Activated T-helper 2 cell treated with anti-CD3 and anti-CD28 coated beads, Interferon-gamma antibody, Interleukin-2, Interleukin-4, amounts not matched to agents 10 μg/mL and 5 μg/mL and 100 μg/mL, durations not matched to agents 14 hours and 24 hours and 36 hours (primary cell): ENCODE results near the gene ZNF474. TPM values are rescaled to one million over a fixed set of nuclear protein-coding genes. Genes with fewer than 3 reads are reported as not detected.

Experiments used
- DNase-seq: peaks from one replicate; pipeline ENCODE4 v3.0.0; 2021; ENCODE audit warnings: low spot score
- H3K27ac Mint-ChIP-seq: one replicate; pipeline ENCODE4 v1.8.0; 2021; ENCODE audit warnings: mixed read lengths
- H3K27me3 Mint-ChIP-seq: one replicate; pipeline ENCODE4 v1.8.0; 2021; ENCODE audit warnings: low read depth, mixed read lengths
- H3K36me3 Mint-ChIP-seq: one replicate; pipeline ENCODE4 v1.8.0; 2021; ENCODE audit warnings: low read depth, mixed read lengths
- H3K4me1 Mint-ChIP-seq: one replicate; pipeline ENCODE4 v1.8.0; 2021; ENCODE audit warnings: low read depth, mixed read lengths
- H3K4me3 Mint-ChIP-seq: one replicate; pipeline ENCODE4 v1.8.0; 2021; ENCODE audit warnings: low read depth, mild to moderate bottlenecking, moderate library complexity, mixed read lengths
- H3K9me3 Mint-ChIP-seq: one replicate; pipeline ENCODE4 v1.8.0; 2021; ENCODE audit warnings: mixed read lengths
- intact Hi-C: fragments of 100-400 bp; cut with micrococcal nuclease; formaldehyde crosslinking; loops from one replicate; pipeline ENCODE4 v1.15.1; 2023
- total RNA-seq: library from RNA; stranded (reverse); gene quantifications from 2 replicates; pipeline ENCODE4 v1.2.3, GENCODE V29; 2022

ZNF474 gene
- total RNA-seq, 1 donor from 2014 or later, result not detected

- Mint-ChIP-seq H3K4me3 (no peak overlapping the region), H3K36me3 (no peaks in the 10 kb centered on the region), H3K9me3 (no peaks in the 10 kb centered on the region), H3K4me1 (peaks cover 11% of the 10 kb centered on the region), H3K27me3 (no peaks in the 10 kb centered on the region), H3K27ac (peak overlapping the region; percentile 31)
- DNase-seq, result no peak
- intact Hi-C loops, result loop anchor here (5.0 kb wide), 1 partner anchor 33 kb away; no protein-coding TSS in a partner anchor
Observed at GRCh38 chr5:122149321-122150090, 20.2 kb downstream of the ZNF474 start.

DNA sequence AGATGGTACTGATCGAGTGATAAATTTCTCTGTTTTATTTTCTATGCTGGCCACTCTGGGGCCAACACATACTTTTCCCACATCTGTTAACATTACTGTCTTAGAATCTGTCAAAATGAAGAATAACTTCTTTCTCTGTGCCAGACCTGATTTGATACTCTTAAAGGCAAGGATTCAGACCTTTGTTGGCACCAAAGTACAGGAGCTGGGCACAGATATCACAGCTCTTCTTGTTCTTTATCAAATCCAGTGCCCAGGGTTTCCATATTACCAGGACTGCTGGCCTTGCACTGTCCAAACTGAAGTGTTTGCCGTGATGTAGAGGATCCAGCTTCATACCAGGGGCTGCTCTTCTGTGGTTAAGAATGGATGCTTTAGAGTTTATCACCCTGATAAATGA, 20.9 kb downstream of the ZNF474 start:
- H3K9me3 Mint-ChIP-seq, result no peaks in the 10 kb centered on the region
- no peaks in the 10 kb centered on the region for H3K36me3 Mint-ChIP-seq
- peaks cover 11% of the 10 kb centered on the region for H3K4me1 Mint-ChIP-seq
- no peak overlapping the region for H3K27ac Mint-ChIP-seq
- no peak for DNase-seq
- H3K4me3 Mint-ChIP-seq, result no peak overlapping the region
- no peaks in the 10 kb centered on the region for H3K27me3 Mint-ChIP-seq
- intact Hi-C loops, result no loop called here

GRCh38 chr5:122151640-122152039, 22.3 kb downstream of the ZNF474 start:
- peaks cover 11% of the 10 kb centered on the region for H3K4me1 Mint-ChIP-seq
- DNase-seq, result no peak
- intact Hi-C loops, result no loop called here
- H3K9me3 Mint-ChIP-seq, result no peaks in the 10 kb centered on the region
- no peaks in the 10 kb centered on the region for H3K27me3 Mint-ChIP-seq
- H3K27ac Mint-ChIP-seq, result no peak overlapping the region
- H3K4me3 Mint-ChIP-seq, result no peak overlapping the region
- no peaks in the 10 kb centered on the region for H3K36me3 Mint-ChIP-seq

- Mint-ChIP-seq H3K36me3 (no peaks in the 10 kb centered on the region), H3K27ac (no peak overlapping the region), H3K4me1 (peaks cover 11% of the 10 kb centered on the region), H3K27me3 (no peaks in the 10 kb centered on the region), H3K9me3 (no peaks in the 10 kb centered on the region), H3K4me3 (no peak overlapping the region)
- intact Hi-C loops, result no loop called here
- no peak for DNase-seq
Observed at GRCh38 chr5:122152266-122152900, 23.0 kb downstream of the ZNF474 start.

- Mint-ChIP-seq H3K9me3 (no peaks in the 10 kb centered on the region), H3K4me1 (peaks cover 11% of the 10 kb centered on the region)
- intact Hi-C loops, result no loop called here
Observed at GRCh38 chr5:122153230-122153629, 23.9 kb downstream of the ZNF474 start.

DNA sequence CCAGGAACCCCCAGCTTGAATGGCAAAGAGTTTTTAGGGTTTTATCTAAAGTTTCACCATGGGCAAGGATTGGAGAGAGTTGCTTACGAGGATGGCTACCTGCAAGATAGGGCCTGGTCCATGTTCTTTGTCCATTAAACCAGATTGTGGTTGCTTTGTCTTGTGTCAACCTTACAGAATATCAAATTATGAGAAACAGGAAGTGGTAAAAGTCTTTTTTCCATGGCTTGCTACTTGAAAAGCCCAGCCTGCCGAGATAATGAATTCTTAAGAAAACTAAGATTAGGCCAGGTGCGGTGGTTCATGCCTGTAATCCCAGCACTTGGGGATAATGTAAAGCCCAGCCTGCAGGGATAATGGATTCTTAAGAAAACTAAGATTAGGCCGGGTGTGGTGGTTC, 24.4 kb downstream of the ZNF474 start:
- Mint-ChIP-seq H3K4me1 (peaks cover 10% of the 10 kb centered on the region), H3K4me3 (no peak overlapping the region), H3K9me3 (no peaks in the 10 kb centered on the region), H3K27ac (no peak overlapping the region), H3K27me3 (no peaks in the 10 kb centered on the region), H3K36me3 (no peaks in the 10 kb centered on the region)
- DNase-seq, result no peak
- intact Hi-C loops, result no loop called here

More at GRCh38 chr5:122153230-122153629, 23.9 kb downstream of the ZNF474 start:
- DNase-seq, result no peak
- Mint-ChIP-seq H3K4me3 (no peak overlapping the region), H3K36me3 (no peaks in the 10 kb centered on the region), H3K27me3 (no peaks in the 10 kb centered on the region), H3K27ac (no peak overlapping the region)

DNA sequence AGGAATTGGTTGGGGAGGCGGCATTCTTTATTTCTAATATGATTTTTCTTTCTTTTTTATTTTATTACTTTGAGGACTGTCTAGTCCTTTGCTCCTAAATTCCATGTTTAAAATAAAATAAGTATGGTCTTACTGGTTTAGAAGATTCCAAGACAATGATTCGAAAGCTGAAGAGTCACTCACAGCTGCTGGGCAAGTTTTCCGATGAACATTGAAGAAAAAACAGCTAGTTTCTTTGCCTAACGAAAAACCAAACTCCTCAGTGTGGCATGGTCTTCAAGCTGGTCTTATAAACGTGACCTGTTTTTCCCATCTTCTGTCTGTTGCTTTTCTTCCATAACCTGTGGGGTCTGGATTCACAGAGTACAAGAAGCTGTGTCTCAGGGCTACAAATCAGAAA, 25.1 kb downstream of the ZNF474 start:
- Mint-ChIP-seq H3K9me3 (no peaks in the 10 kb centered on the region), H3K27ac (no peak overlapping the region)

GRCh38 chr5:122154910-122155309, 25.6 kb downstream of the ZNF474 start:
- peaks cover 4% of the 10 kb centered on the region for H3K4me1 Mint-ChIP-seq
- H3K27me3 Mint-ChIP-seq, result no peaks in the 10 kb centered on the region
- H3K27ac Mint-ChIP-seq, result no peak overlapping the region
- no peaks in the 10 kb centered on the region for H3K36me3 Mint-ChIP-seq
- DNase-seq, result no peak
- no peaks in the 10 kb centered on the region for H3K9me3 Mint-ChIP-seq
- intact Hi-C loops, result no loop called here
- H3K4me3 Mint-ChIP-seq, result no peak overlapping the region

More for the DNA sequence above, 25.1 kb downstream of the ZNF474 start:
- intact Hi-C loops, result no loop called here
- H3K27me3 Mint-ChIP-seq, result no peaks in the 10 kb centered on the region
- H3K36me3 Mint-ChIP-seq, result no peaks in the 10 kb centered on the region
- DNase-seq, result no peak
- H3K4me1 Mint-ChIP-seq, result peaks cover 4% of the 10 kb centered on the region
- H3K4me3 Mint-ChIP-seq, result no peak overlapping the region

- Mint-ChIP-seq H3K4me1 (peaks cover 4% of the 10 kb centered on the region), H3K4me3 (no peak overlapping the region), H3K27ac (no peak overlapping the region), H3K36me3 (no peaks in the 10 kb centered on the region), H3K9me3 (no peaks in the 10 kb centered on the region), H3K27me3 (no peaks in the 10 kb centered on the region)
- intact Hi-C loops, result no loop called here
- no peak for DNase-seq
Observed at GRCh38 chr5:122155546-122155945, 26.2 kb downstream of the ZNF474 start.

GRCh38 chr5:122156724-122157325, 27.5 kb downstream of the ZNF474 start:
- no peak overlapping the region for H3K4me3 Mint-ChIP-seq

GRCh38 chr5:122162100-122162638, 32.8 kb downstream of the ZNF474 start:
- no peaks in the 10 kb centered on the region for H3K9me3 Mint-ChIP-seq
- no peak overlapping the region for H3K27ac Mint-ChIP-seq
- no peaks in the 10 kb centered on the region for H3K36me3 Mint-ChIP-seq
- H3K4me1 Mint-ChIP-seq, result no peaks in the 10 kb centered on the region
- peaks cover 2% of the 10 kb centered on the region for H3K27me3 Mint-ChIP-seq
- no peak for DNase-seq
- intact Hi-C loops, result no loop called here
- no peak overlapping the region for H3K4me3 Mint-ChIP-seq

More at GRCh38 chr5:122156724-122157325, 27.5 kb downstream of the ZNF474 start:
- no peaks in the 10 kb centered on the region for H3K9me3 Mint-ChIP-seq
- H3K27me3 Mint-ChIP-seq, result peaks cover 2% of the 10 kb centered on the region
- no peaks in the 10 kb centered on the region for H3K36me3 Mint-ChIP-seq
- intact Hi-C loops, result no loop called here
- DNase-seq, result no peak
- H3K4me1 Mint-ChIP-seq, result peaks cover 4% of the 10 kb centered on the region
- H3K27ac Mint-ChIP-seq, result no peak overlapping the region

- no peaks in the 10 kb centered on the region for H3K4me1 Mint-ChIP-seq
- no peak for DNase-seq
- no peak overlapping the region for H3K4me3 Mint-ChIP-seq
- H3K36me3 Mint-ChIP-seq, result no peaks in the 10 kb centered on the region
- no peaks in the 10 kb centered on the region for H3K9me3 Mint-ChIP-seq
- intact Hi-C loops, result no loop called here
- no peak overlapping the region for H3K27ac Mint-ChIP-seq
- peaks cover 2% of the 10 kb centered on the region for H3K27me3 Mint-ChIP-seq
Observed at GRCh38 chr5:122163121-122164069, 34.0 kb downstream of the ZNF474 start.
